Stimulated activated CD4-positive, alpha-beta T cell treated with anti-CD3 and anti-CD28 coated beads, Interleukin-15, amount 100 ng/mL, for 1 hour (primary cell): ENCODE data around the gene RBM28.

ENCODE experiments used
- DNase-seq, 2 donors: peaks; one replicate each; pipeline ENCODE4 v3.0.0-alpha.2; 2020; ENCODE audit warnings: low read depth in 1 of 2, low spot score in 1 of 2

RBM28 gene

DNA sequence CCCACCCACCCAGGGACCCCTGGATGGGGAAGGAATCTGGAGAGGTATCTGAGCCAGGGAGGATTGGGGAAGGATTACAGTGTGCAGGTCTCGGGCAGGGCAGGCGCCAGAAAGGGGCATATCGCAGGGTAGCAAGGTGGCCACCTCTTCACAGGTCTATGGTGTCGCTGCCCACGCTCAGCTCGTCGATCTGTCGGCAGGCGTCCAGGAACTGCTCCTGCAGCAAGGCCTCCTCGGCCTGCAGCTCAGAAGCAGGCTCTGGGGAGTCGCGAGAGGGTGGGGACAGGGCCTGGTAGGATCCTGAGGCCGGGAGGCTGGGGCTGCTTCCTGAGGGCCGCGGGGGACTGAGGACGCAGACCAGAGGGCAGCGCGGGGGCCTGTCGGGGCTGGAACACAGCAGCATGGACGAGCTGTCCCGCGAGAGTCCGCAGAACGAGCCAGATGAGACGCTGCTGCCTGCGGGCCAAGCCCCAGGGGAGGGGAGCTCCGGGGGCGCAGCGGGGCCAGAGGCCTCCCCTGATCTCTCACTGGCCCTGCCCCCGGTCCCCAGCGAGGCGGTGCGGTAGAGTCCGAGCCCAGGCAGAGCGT, 7.1 kb upstream of the RBM28 start:
- no peak for DNase-seq

- no peak for DNase-seq
These were observed 5.7 kb upstream of the RBM28 start for GRCh38 chr7:128349466-128349825.

- DNase-seq = peak in 1 of 2 donors; percentile 44
These were observed 4.0 kb upstream of the RBM28 start for GRCh38 chr7:128347647-128348097.

GRCh38 chr7:128344431-128344774, 695 bp upstream of the RBM28 start:
- DNase-seq = no peak

DNA sequence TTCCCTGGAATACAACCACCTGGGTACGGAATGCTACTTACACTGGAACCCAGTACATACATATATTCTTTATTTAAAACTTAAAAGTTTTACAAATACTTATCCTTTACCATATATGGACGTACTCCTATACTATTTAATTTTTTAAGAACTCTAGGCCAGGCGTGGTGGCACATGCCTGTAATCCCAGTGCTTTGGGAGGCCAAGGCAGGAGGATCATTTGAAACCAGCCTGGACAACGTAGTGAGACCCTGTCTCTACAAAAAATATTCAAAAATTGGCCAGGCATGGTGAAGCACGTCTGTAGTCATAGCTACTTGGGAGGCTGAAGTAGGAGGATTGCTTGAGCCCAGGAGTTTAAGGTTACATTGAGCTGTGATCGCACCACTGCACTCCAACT, 2.0 kb downstream of the RBM28 start:
- DNase-seq = no peak

- DNase-seq = no peak
These were observed 8.0 kb downstream of the RBM28 start for GRCh38 chr7:128335730-128336129.

DNA sequence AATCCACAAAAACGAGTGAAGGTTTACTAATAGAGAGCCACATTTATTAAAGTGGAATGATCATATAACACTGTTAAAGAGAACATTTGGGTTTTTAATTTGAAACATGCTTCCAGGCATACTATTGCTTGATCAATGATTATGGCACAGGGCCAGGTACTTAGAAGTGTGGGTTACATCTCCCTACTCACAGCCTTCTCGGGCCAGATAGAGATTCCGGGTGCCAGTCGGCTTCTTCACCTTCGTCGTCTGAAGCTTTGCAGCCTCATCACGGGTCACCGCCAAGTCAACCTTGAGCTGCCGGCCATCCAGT, 19.4 kb downstream of the RBM28 start:
- no peak for DNase-seq

- DNase-seq = no peak
These were observed 20.0 kb downstream of the RBM28 start for GRCh38 chr7:128323459-128324367.

- DNase-seq = no peak
These were observed 20.7 kb downstream of the RBM28 start for GRCh38 chr7:128323040-128323439.

- DNase-seq = no peak
These were observed 21.6 kb downstream of the RBM28 start for GRCh38 chr7:128322040-128322643.

DNA sequence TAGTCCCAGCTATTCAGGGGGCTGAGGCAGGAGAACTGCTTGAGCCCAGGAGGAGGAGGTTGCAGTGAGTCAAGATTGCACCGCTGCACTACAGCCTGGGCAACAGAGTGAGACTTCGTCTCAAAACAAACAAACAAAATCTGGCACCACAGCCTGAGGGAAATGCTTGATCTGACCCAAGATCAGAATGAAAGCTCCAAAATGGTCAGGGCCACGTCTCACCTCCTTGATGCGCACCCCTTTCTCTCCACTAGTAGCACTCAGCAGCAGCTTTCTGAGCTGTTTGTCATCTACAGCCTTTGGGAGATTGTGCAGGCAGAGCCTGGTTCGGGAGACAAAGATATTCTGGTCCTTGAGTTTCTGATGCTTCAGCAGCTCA, 22.7 kb downstream of the RBM28 start:
- DNase-seq = no peak

DNA sequence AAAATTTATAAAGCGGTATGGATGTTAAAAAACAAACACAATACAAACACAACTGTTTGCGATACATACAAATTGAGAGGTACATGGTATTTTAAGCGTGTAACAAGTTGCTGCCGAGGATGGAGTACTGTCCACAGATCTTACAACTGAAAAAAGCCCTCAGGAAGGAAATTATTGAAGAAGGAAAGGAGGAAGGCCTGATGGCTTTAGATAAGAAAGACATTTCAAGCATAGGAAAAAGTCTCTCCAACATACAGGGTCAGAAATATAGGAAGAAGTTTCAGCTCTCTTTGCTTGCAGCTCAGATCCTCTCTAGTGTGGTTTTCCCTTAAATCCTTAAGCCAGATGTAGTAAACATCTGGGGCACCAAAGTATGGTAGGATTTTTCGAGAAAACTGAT, 25.0 kb downstream of the RBM28 start:
- DNase-seq = no peak

- no peak for DNase-seq
These were observed 32.7 kb downstream of the RBM28 start for GRCh38 chr7:128311013-128311412.

GRCh38 chr7:128310499-128310898, 33.2 kb downstream of the RBM28 start:
- no peak for DNase-seq

DNA sequence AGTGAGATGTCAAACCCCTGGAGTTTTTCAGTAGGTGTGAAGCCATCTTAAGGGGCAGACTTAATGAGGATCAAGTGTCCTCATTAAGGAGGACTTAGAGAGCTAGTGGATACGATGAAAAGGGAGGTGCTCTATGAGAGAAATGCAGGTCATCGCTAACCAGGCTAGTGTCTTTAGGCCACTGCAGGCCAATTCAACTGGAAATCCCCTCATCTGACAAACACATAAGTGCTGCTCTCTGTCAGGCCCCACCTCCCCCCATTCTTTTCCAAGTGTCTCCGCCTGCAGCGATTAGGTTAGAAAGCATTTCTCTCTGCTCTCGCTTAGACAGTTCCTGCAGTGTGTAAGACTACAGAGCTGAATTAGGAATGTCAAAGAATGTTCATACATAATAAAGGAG, 33.7 kb downstream of the RBM28 start:
- no peak for DNase-seq

DNA sequence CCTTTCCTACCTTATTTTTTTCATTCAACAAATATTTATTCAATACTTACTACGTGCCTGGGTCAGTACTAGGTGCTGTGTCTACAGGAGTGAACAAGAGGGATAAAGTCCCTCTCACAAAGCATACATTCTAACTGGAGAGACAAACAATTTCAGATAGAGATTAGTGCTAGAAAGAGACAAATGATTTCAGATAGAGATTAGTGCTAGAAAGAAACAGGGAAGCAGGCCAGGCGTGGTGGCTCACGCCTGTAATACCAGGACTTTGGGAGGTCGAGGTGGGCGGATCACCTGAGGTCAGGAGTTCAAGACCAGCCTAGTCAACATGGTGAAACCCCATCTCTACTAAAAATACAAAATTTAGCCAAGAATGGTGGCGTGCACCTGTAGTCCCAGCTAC, 34.6 kb downstream of the RBM28 start:
- DNase-seq = no peak

GRCh38 chr7:128307061-128307460, 36.6 kb downstream of the RBM28 start:
- DNase-seq = no peak

DNA sequence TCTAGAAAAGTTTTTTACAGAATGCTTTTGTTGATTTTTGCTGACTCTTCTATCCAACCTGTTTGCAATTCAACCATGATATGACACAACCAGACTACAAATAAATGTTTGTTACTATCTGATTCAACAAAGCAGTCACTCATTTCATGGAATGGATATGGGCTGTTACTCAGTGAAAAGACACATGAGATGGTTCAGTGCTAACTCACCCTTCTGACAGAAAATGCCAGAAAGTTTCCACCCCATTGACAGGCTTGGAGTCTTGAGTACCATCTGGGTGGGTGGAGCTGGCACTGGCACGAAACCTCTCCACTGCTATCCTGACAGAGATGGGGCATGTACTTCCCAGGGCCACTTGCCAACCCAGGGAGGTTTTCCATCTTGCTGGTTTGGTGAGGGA, 39.5 kb downstream of the RBM28 start:
- no peak for DNase-seq

DNA sequence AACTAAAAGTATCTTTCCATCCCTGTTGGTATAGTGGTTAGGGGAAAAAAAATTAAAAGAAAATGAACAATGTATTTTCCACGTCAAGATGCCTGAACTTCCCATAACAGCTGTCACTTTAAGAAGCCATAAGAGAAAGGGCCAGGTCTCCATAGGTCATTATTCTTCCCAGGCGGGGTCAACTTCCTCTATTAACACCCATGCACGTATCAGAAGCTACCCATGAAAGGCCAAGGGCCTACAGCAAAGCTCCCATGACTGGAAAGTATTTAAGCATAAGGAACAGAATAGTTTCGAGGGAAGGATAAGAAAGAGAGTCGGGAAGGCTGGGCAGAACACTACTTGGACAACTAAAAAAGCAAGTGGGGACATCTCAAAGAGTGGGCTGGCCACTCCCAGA, 40.1 kb downstream of the RBM28 start:
- DNase-seq = no peak

DNA sequence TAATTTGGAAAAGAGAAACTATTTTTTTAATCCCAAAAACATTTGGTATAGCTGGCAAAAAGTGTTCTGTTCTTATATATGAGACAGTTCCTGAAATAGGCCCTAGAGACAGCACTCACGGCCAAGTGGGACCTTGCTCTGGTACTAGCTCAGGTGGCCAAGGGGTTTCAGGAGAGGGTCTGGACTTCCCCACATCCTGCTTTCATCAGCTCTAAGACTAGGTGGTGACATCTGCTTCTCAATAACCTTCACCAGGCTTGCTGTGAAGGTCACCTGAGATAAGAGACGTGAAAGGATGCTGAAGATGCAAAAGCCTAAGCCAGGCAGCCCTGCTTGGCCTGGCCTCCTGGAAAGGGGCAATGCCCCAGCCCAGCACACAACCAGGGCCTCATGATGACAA, 40.6 kb downstream of the RBM28 start:
- no peak for DNase-seq

DNA sequence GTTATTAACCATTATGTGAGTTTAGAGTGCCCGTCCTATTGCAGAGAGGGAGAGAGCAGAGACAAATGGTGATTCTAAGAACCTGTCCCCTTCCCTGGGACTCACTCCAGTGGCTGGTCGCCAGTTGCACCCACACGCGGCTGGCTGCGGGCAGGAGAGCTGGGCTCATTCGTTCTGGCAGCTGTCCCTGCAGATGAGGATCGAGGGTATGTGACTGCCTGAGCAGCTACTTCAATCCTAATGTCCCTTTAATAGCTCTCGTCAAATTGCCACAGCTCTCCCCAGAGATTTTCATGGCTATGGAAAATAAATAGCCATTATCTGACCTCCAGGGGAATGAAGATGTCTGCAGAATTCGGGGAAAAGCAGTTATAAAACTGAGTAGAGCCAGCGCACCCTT, 41.6 kb downstream of the RBM28 start:
- no peak for DNase-seq

GRCh38 chr7:128299109-128299607, 44.5 kb downstream of the RBM28 start:
- no peak for DNase-seq
